ENCODE results near the gene ENTPD2. TPM values are rescaled to one million over a fixed set of nuclear protein-coding genes. Genes with fewer than 3 reads are reported as not detected.

Gene ENTPD2
- total RNA-seq, 1 experiment from 2014 or later, result 4.0 TPM

DNA sequence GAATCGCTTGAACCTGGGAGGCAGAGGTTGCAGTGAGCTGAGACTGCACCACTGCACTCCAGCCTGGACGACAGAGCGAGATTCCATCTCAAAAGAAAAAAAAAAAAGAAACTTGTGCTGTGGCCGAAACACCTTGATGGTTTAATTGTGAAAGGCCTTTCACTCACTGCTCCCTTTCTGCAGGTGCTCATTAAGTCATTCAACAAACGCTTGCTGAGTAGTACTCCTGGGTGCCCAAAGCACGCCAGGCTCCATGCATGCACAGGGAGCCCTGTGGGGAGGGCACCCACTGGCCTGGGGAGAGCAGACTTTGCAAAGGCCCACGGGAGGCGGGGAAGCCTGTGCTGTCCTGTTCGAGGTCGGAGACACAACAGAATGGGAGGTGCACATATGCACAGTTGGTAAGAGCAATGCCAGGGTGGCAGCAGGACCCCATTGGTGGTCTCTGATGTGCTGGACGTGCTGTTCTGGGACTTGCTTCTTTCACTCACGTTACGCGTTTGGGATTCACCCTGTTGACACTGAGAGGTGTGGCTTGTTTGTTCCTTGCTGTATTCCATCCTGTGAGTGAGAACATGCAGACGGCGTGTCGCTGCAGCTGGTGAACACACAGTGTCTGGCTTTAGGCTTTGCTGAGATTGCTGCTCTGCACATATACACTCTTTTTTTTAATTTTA is 3.0 kb upstream of the ENTPD2 start:
- Histone ChIP-seq H4K20me1 (ENCODE audit: control insufficient read depth, insufficient read depth, insufficient read length) (no peaks in the 10 kb centered on the region), H4K91ac (ENCODE audit: insufficient read length, low read depth, low read length) (no peak overlapping the region), H3K27ac (ENCODE audit: insufficient read length, low read depth, low read length) (no peak overlapping the region), H2AFZ (ENCODE audit: low read length) (no peak overlapping the region), H3K27me3 (ENCODE audit: insufficient read depth, low read length) (peaks cover 2% of the 10 kb centered on the region; the same call in 1 of the 2 replicates), H3K79me1 (ENCODE audit: insufficient read depth, low read depth, low read length, poor library complexity, severe bottlenecking) (no peaks in the 10 kb centered on the region), H2AK5ac (ENCODE audit: insufficient read length, low read length) (no peak overlapping the region), H3K4me2 (ENCODE audit: insufficient read depth, insufficient read length, low read length) (no peak overlapping the region), H3T11ph (ENCODE audit: low read length) (no peak overlapping the region), H3K9me3 (ENCODE audit: control insufficient read depth, low read depth, low read length) (no peaks in the 10 kb centered on the region), H3K4ac (ENCODE audit: low read depth, low read length) (no peak overlapping the region), H3K23ac (ENCODE audit: insufficient read length, low read depth, low read length) (no peak overlapping the region), H2BK12ac (ENCODE audit: insufficient read length, low read depth, low read length) (no peak overlapping the region), H3K9ac (ENCODE audit: extremely low read depth, insufficient read length, low read length) (no peak overlapping the region), H3K56ac (ENCODE audit: insufficient read length, low read depth, low read length) (no peak overlapping the region), H3K4me1 (ENCODE audit: insufficient read depth, low read length) (no peaks in the 10 kb centered on the region), H3K23me2 (ENCODE audit: insufficient read length, low read depth, low read length, poor library complexity, severe bottlenecking) (peaks cover 6% of the 10 kb centered on the region), H4K5ac (ENCODE audit: insufficient read length, low read depth, low read length) (no peak overlapping the region), H3K79me2 (ENCODE audit: insufficient read depth, low read length) (no peaks in the 10 kb centered on the region), H2BK120ac (ENCODE audit: low read depth, low read length, poor library complexity, severe bottlenecking) (no peak overlapping the region), H2BK20ac (ENCODE audit: low read depth, low read length, poor library complexity, severe bottlenecking) (no peak overlapping the region), H4K8ac (replicated peaks; ENCODE audit: insufficient read length, low read depth, low read length) (no peak overlapping the region), H3K18ac (ENCODE audit: insufficient read length, low read depth, low read length) (no peak overlapping the region), H2BK5ac (ENCODE audit: insufficient read length, low read length) (no peak overlapping the region), H3K14ac (ENCODE audit: insufficient read depth, low read length) (no peak overlapping the region), H2BK15ac (ENCODE audit: low read depth, low read length) (no peak overlapping the region)
- Mint-ChIP-seq H3K27me3 (ENCODE audit: low read depth) (peaks cover 49% of the 10 kb centered on the region), H3K4me1 (peaks cover 2 to 7% of the 10 kb centered on the region in 2 experiments), H3K27ac (no peak overlapping the region), H3K36me3 (ENCODE audit: insufficient read depth in 1 of 3, low read depth in 3 of 3) (no peaks in the 10 kb centered on the region), H3K9me3 (no peaks in the 10 kb centered on the region), H3K4me3 (no peak overlapping the region)
- no peak for DNase-seq
- TF ChIP-seq, protein P1, sequence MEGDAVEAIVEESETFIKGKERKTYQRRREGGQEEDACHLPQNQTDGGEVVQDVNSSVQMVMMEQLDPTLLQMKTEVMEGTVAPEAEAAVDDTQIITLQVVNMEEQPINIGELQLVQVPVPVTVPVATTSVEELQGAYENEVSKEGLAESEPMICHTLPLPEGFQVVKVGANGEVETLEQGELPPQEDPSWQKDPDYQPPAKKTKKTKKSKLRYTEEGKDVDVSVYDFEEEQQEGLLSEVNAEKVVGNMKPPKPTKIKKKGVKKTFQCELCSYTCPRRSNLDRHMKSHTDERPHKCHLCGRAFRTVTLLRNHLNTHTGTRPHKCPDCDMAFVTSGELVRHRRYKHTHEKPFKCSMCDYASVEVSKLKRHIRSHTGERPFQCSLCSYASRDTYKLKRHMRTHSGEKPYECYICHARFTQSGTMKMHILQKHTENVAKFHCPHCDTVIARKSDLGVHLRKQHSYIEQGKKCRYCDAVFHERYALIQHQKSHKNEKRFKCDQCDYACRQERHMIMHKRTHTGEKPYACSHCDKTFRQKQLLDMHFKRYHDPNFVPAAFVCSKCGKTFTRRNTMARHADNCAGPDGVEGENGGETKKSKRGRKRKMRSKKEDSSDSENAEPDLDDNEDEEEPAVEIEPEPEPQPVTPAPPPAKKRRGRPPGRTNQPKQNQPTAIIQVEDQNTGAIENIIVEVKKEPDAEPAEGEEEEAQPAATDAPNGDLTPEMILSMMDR (conservative IDR thresholded peaks at IDR 0.05), result no peak
- WGBS (ENCODE audit: extremely low coverage, insufficient read length, low lambda C conversion rate), result no CpG with 5 or more reads among the region's 17 CpGs

Data from H9 (cell line).